HCT116 (cell line): Measurements from ENCODE around the gene TIMM50. TPM values are rescaled to one million over a fixed set of nuclear protein-coding genes. Genes with fewer than 3 reads are reported as not detected.

ENCODE experiments used
- ATAC-seq: fragments of 200-7000 bp; cut with Tn5 transposase; 2 replicates; pipeline ENCODE4 v1.9.1; 2020; ENCODE audit warnings: mild to moderate bottlenecking, moderate library complexity
- BruUV-seq: library from RNA; stranded (reverse); fragments of 400-500 nt; replicated peaks from 2 replicates; lab custom pipeline; 2021; lab: Mats Ljungman, UMichigan
- CTCF ChIA-PET: fragments of 300-600 bp; sonication (Branson Sonifier 250); formaldehyde crosslinking; loops from one replicate; lab custom pipeline; 2021; ENCODE audit warnings: antibody characterized with exemption; lab: Charles Lee
- POLR2A ChIA-PET: fragments of 300-600, 350-600 bp; sonication (Branson Sonifier 250); formaldehyde crosslinking; loops from one replicate; lab custom pipeline; 2021; ENCODE audit warnings: antibody characterized with exemption; lab: Charles Lee
- RAD21 ChIA-PET, 2 experiments: fragments of 300-600 bp; sonication (Branson Sonifier 250); formaldehyde crosslinking; loops; one replicate each; lab custom pipeline; 2023; ENCODE audit warnings: low total read pairs in 2 of 2; ENCODE audit not compliant: uncharacterized antibody in 2 of 2, unreplicated experiment in 2 of 2, low non-redundant PET in 1 of 2; lab: Charles Lee
- DNase-seq: peaks from one replicate; pipeline ENCODE4 v3.0.0-alpha.2; 2010; ENCODE audit warnings: low read depth, low spot score
- H2AFZ ChIP-seq: fragments of 200-600 bp; shearing (Covaris generic), sonication (generic); 2 replicates; pipeline ENCODE4 v1.6.1; 2017; ENCODE audit warnings: low read depth, mixed run types, mixed read lengths, antibody characterized with exemption, low read length; ENCODE audit not compliant: poor library complexity, severe bottlenecking
- H3K27ac ChIP-seq: 2 replicates; pipeline ENCODE4 v1.5.1; 2012; ENCODE audit warnings: low read depth, low read length
- H3K27me3 ChIP-seq: fragments of 200-600 bp; sonication (generic); 2 replicates; pipeline ENCODE4 v1.6.1; 2016; ENCODE audit warnings: mixed run types, low read length, mixed read lengths; ENCODE audit not compliant: insufficient read depth
- H3K36me3 ChIP-seq, 2 experiments: fragments of 200-500 bp in 1 of 2; fragments of 200-600 bp in 1 of 2; sonication (Bioruptor generic) in 1 of 2; sonication (generic) in 1 of 2; 2 replicates each; pipeline versions ENCODE4 v1.5.1 to v1.6.1; 2014 to 2016; ENCODE audit warnings: low read length in 2 of 2, inconsistent platforms in 1 of 2, mixed read lengths in 1 of 2, mixed run types in 1 of 2; ENCODE audit not compliant: insufficient read depth in 2 of 2, control insufficient read depth in 1 of 2
- H3K4me1 ChIP-seq, 2 experiments: fragments of 200-600 bp in 1 of 2; sonication (generic) in 1 of 2; 2 replicates each; pipeline versions ENCODE4 v1.5.1 to v1.6.1; 2012 to 2017; ENCODE audit warnings: low read length in 2 of 2, inconsistent platforms in 1 of 2, mild to moderate bottlenecking in 1 of 2, mixed read lengths in 1 of 2, mixed run types in 1 of 2, moderate library complexity in 1 of 2; ENCODE audit not compliant: insufficient read depth in 2 of 2, control insufficient read depth in 1 of 2
- H3K4me2 ChIP-seq: fragments of 200-600 bp; sonication (generic); 2 replicates; pipeline ENCODE4 v1.6.1; 2017; ENCODE audit warnings: mixed run types, low read length, mixed read lengths
- H3K4me3 ChIP-seq, 2 experiments: fragments of 200-600 bp in 1 of 2; sonication (generic) in 1 of 2; replicated peaks in 1 of 2; 2 replicates each; pipeline ENCODE4 v1.5.1; 2011 to 2016; ENCODE audit warnings: low read length in 2 of 2, control low read depth in 1 of 2, low read depth in 1 of 2, mild to moderate bottlenecking in 1 of 2, mixed read lengths in 1 of 2, mixed run types in 1 of 2
- H3K79me2 ChIP-seq: fragments of 200-600 bp; sonication (generic); 2 replicates; pipeline ENCODE4 v1.6.1; 2017; ENCODE audit warnings: mild to moderate bottlenecking, mixed run types, low read length, moderate library complexity, mixed read lengths; ENCODE audit not compliant: insufficient read depth
- H3K9ac ChIP-seq: fragments of 200-600 bp; sonication (generic); 2 replicates; pipeline ENCODE4 v1.6.1; 2016; ENCODE audit warnings: low read length, mixed read lengths
- H3K9me2 ChIP-seq: fragments of 200-600 bp; sonication (generic), shearing (Covaris generic); 2 replicates; pipeline ENCODE4 v1.6.1; 2017; ENCODE audit warnings: mixed run types, mild to moderate bottlenecking, moderate library complexity; ENCODE audit not compliant: insufficient read depth
- H3K9me3 ChIP-seq, 2 experiments: fragments of 200-500 bp in 1 of 2; fragments of 200-600 bp in 1 of 2; sonication (Bioruptor generic) in 1 of 2; sonication (generic) in 1 of 2; 2 replicates each; pipeline ENCODE4 v1.6.1; 2014 to 2017; ENCODE audit warnings: low read length in 2 of 2, mixed read lengths in 2 of 2, inconsistent platforms in 1 of 2, low read depth in 1 of 2, mild to moderate bottlenecking in 1 of 2, mixed run types in 1 of 2, moderate library complexity in 1 of 2; ENCODE audit not compliant: control insufficient read depth in 1 of 2, insufficient read depth in 1 of 2
- H4K20me1 ChIP-seq: fragments of 200-600 bp; sonication (generic), shearing (Covaris generic); 2 replicates; pipeline ENCODE4 v1.6.1; 2017; ENCODE audit warnings: mixed run types, mild to moderate bottlenecking, moderate library complexity; ENCODE audit not compliant: insufficient read depth
- ELF1 ChIP-seq: IDR thresholded peaks from 2 replicates; pipeline ENCODE4 v1.6.1; 2012; ENCODE audit warnings: low read depth, borderline replicate concordance
- EZH2 ChIP-seq: fragments of 200-600 bp; sonication (generic); IDR thresholded peaks from 2 replicates; pipeline ENCODE4 v1.6.1; 2017; ENCODE audit warnings: antibody characterized with exemption, mixed run types
- EZH2phosphoT487 ChIP-seq: fragments of 200-600 bp; IDR thresholded peaks from 2 replicates; pipeline ENCODE4 v1.6.1; 2018; ENCODE audit warnings: antibody characterized with exemption, borderline replicate concordance
- FOSL1 ChIP-seq: IDR thresholded peaks from 2 replicates; pipeline ENCODE4 v1.6.1; 2012; ENCODE audit warnings: low read depth
- RAD21 ChIP-seq: IDR thresholded peaks from 2 replicates; pipeline ENCODE4 v1.6.1; 2012; ENCODE audit warnings: low read depth, mild to moderate bottlenecking
- REST ChIP-seq: IDR thresholded peaks from 2 replicates; pipeline ENCODE4 v1.6.1; 2012; ENCODE audit warnings: low read depth
- SIN3A ChIP-seq: IDR thresholded peaks from 2 replicates; pipeline ENCODE4 v1.6.1; 2012; ENCODE audit warnings: low read depth
- YY1 ChIP-seq: IDR thresholded peaks from 2 replicates; pipeline ENCODE4 v1.6.1; 2011; ENCODE audit warnings: low read length, low read depth, moderate library complexity, mild to moderate bottlenecking; ENCODE audit not compliant: insufficient replicate concordance; ENCODE audit errors: extremely low read depth
- ZNF274 ChIP-seq: fragments of 200-500 bp; sonication (Bioruptor generic); IDR thresholded peaks from 2 replicates; pipeline ENCODE4 v1.6.1; 2014; ENCODE audit warnings: mild to moderate bottlenecking, low read depth, low read length, inconsistent platforms
- intact Hi-C: fragments of 100-400 bp; cut with micrococcal nuclease; formaldehyde crosslinking; loops from 2 replicates; pipeline ENCODE4 v1.10.0; 2022
- total RNA-seq: library from RNA; stranded (reverse); gene quantifications from one replicate; pipeline ENCODE4 v1.2.1, GENCODE V29; 2021; ENCODE audit not compliant: unreplicated experiment

TIMM50 gene
- total RNA-seq, 1 experiment from 2014 or later: 111 TPM

DNA sequence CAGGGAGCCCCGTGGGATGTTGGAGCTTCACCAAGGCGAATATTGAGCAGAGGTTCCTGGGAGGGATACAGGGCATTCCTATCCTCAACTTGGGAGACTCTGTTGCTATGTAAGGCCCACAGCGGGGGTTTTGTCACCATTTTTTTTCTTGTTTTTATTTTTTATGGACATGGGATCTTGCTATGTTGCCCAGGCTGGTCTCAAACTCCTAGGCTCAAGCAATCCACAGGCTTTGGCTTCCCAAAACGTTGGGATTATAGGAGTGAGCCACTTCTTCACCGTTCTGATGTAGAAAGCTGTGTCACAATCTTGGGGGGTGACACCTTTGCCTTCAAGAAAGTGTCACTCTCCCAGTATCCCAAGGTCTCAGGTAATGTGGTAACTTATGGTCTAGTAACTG, 20.7 kb downstream of the TIMM50 start:
- Histone ChIP-seq H3K9me3 (no peaks in the 10 kb centered on the region), H3K27me3 (no peaks in the 10 kb centered on the region), H3K9ac (no peak overlapping the region), H3K36me3 (no peaks in the 10 kb centered on the region), H3K9me2 (no peaks in the 10 kb centered on the region), H3K27ac (no peak overlapping the region), H3K4me1 (peaks cover 0 to 4% of the 10 kb centered on the region in 2 experiments; a peak in 1 of 4 replicates), H3K4me2 (no peak overlapping the region), H4K20me1 (no peaks in the 10 kb centered on the region), H3K4me3 (no peak overlapping the region), H2AFZ (no peak overlapping the region), H3K79me2 (no peaks in the 10 kb centered on the region)
- BruUV-seq: no TSS peak
- RAD21 ChIA-PET: no interaction called here
- ATAC-seq: no peak
- POLR2A ChIA-PET: no interaction called here
- intact Hi-C loops: no loop called here
- TF ChIP-seq REST: no peak
- TF ChIP-seq RAD21: no peak
- TF ChIP-seq EZH2: no peak
- no peak for TF ChIP-seq ZNF274
- TF ChIP-seq YY1: no peak
- TF ChIP-seq FOSL1: no peak
- TF ChIP-seq SIN3A: no peak
- no peak for TF ChIP-seq EZH2phosphoT487
- TF ChIP-seq ELF1: no peak
- no peak for DNase-seq
- CTCF ChIA-PET: no interaction called here
